Colonic mucosa (tissue), 4 donors: ENCODE results near the gene ASCC3. TPM values are rescaled to one million over a fixed set of nuclear protein-coding genes. Genes with fewer than 3 reads are reported as not detected.

Experiments used
- DNase-seq: peaks from one replicate; pipeline ENCODE4 v3.0.0-alpha.2; 2020
- H3K27ac ChIP-seq: fragments of 200-600 bp; one replicate; pipeline ENCODE4 v1.8.0; 2021
- H3K27me3 ChIP-seq: fragments of 200-600 bp; one replicate; pipeline ENCODE4 v1.8.0; 2021
- H3K36me3 ChIP-seq: fragments of 200-600 bp; one replicate; pipeline ENCODE4 v1.8.0; 2021
- H3K4me1 ChIP-seq: fragments of 200-600 bp; one replicate; pipeline ENCODE4 v1.8.0; 2021; ENCODE audit warnings: mild to moderate bottlenecking
- H3K4me3 ChIP-seq: fragments of 200-600 bp; one replicate; pipeline ENCODE4 v1.8.0; 2021
- H3K9ac ChIP-seq, 2 donors: one replicate each; pipeline ENCODE4 v1.7.0; 2013; ENCODE audit warnings: control low read depth in 2 of 2, low read depth in 2 of 2, low read length in 2 of 2
- H3K9me3 ChIP-seq: fragments of 200-600 bp; one replicate; pipeline ENCODE4 v1.8.0; 2021
- intact Hi-C: fragments of 100-400 bp; cut with DNase I; formaldehyde crosslinking; loops from one replicate; pipeline ENCODE4 v1.14.1; 2022
- total RNA-seq, 2 donors: library from RNA; stranded (reverse); fragmentation: NEBNext Ultra II Directional in 1 of 2; extraction: Animal tissue kit (Norgen Biotek cat#: 25700) in 1 of 2; gene quantifications; one replicate each; pipeline ENCODE4 v1.2.1, GENCODE V29; 2021
- TF ChIP-seq, protein P1 (sequence below): fragments of 200-600 bp; IDR thresholded peaks from one replicate; pipeline ENCODE4 v1.8.0; 2022; ENCODE audit warnings: antibody characterized with exemption, mild to moderate bottlenecking
- donor health status: healthy.
- donor health status: DM: no; HTN: no; CAD: no.
- donor health status: DM: no; HTN: no; CAD: no.

The ASCC3 gene
- total RNA-seq, 2 donors from 2014 or later, result 33.7 to 41.9 TPM

DNA sequence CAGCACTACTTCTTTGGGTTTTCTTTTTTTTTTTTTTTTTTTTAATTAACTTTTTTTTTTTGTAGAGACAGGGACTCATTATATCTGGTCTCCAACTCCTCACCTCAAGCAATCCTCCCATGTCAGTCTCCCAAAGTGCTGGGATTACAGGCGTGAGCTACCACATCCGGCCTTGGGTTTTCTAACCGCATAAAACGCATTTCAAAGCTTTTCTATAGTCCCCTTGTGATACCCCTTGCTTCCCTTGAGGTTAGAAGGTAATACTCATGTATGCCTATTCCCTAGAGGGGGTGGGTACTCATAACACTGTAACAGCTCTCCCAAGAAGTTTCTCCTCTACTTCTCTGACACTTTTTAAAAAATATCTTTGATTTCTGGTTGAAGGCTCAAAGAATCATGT is 23.9 kb upstream of the ASCC3 start:
- intact Hi-C loops, result no loop called here
- Histone ChIP-seq H3K9me3 (no peaks in the 10 kb centered on the region), H3K9ac (no peak overlapping the region), H3K27ac (no peak overlapping the region), H3K4me1 (no peaks in the 10 kb centered on the region), H3K27me3 (no peaks in the 10 kb centered on the region), H3K4me3 (no peak overlapping the region), H3K36me3 (no peaks in the 10 kb centered on the region)
- TF ChIP-seq, protein P1, sequence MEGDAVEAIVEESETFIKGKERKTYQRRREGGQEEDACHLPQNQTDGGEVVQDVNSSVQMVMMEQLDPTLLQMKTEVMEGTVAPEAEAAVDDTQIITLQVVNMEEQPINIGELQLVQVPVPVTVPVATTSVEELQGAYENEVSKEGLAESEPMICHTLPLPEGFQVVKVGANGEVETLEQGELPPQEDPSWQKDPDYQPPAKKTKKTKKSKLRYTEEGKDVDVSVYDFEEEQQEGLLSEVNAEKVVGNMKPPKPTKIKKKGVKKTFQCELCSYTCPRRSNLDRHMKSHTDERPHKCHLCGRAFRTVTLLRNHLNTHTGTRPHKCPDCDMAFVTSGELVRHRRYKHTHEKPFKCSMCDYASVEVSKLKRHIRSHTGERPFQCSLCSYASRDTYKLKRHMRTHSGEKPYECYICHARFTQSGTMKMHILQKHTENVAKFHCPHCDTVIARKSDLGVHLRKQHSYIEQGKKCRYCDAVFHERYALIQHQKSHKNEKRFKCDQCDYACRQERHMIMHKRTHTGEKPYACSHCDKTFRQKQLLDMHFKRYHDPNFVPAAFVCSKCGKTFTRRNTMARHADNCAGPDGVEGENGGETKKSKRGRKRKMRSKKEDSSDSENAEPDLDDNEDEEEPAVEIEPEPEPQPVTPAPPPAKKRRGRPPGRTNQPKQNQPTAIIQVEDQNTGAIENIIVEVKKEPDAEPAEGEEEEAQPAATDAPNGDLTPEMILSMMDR, result no peak
- DNase-seq, result no peak

DNA sequence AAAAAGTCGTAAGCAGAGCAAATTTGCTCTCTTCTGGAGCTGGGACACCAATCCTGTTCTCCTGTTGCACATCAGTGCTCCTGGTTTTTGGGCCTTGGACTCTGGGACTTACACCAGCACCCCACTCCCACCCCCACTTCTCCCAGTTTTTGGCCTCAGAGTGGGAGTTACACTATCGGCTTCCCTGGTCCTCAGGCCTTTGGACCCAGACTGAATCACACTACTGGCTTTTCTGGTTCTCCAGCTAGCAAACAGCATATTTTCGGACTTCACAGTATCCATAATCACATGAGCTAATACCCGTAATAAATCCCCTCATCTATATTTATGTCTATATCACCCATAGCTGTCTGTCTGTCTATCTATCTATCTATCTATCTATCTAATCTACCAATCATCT is 23.2 kb upstream of the ASCC3 start:
- H3K4me3 ChIP-seq, result no peak overlapping the region
- no peaks in the 10 kb centered on the region for H3K36me3 ChIP-seq
- TF ChIP-seq, protein P1, result no peak
- no peak overlapping the region for H3K27ac ChIP-seq
- intact Hi-C loops, result no loop called here
- H3K4me1 ChIP-seq, result no peaks in the 10 kb centered on the region
- H3K27me3 ChIP-seq, result no peaks in the 10 kb centered on the region
- no peak overlapping the region for H3K9ac ChIP-seq
- DNase-seq, result no peak
- H3K9me3 ChIP-seq, result no peaks in the 10 kb centered on the region

DNA sequence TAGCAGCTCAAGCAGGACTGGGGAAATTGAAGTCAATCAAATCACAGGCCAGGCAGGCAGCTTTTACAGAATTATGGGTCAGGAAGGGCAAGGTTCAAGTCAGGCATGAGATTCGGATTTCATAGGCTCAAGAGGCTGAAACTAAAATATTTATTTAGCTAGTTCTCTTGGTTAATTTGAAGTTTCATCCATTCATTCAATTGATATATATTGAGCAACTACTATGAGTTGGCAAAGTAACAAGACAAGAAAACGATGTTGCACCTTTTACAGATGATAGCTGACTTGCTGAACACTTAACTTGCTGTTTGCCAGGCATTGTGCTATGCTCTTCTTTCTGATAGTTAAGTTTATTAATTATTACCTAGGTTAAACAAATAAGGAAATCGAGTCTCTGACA is 20.5 kb upstream of the ASCC3 start:
- DNase-seq, result peak; percentile 34
- H3K27ac ChIP-seq, result no peak overlapping the region
- TF ChIP-seq, protein P1, result no peak
- H3K4me3 ChIP-seq, result no peak overlapping the region
- intact Hi-C loops, result no loop called here
- H3K4me1 ChIP-seq, result no peaks in the 10 kb centered on the region
- H3K9me3 ChIP-seq, result no peaks in the 10 kb centered on the region
- no peak overlapping the region for H3K9ac ChIP-seq
- no peaks in the 10 kb centered on the region for H3K27me3 ChIP-seq
- no peaks in the 10 kb centered on the region for H3K36me3 ChIP-seq

DNA sequence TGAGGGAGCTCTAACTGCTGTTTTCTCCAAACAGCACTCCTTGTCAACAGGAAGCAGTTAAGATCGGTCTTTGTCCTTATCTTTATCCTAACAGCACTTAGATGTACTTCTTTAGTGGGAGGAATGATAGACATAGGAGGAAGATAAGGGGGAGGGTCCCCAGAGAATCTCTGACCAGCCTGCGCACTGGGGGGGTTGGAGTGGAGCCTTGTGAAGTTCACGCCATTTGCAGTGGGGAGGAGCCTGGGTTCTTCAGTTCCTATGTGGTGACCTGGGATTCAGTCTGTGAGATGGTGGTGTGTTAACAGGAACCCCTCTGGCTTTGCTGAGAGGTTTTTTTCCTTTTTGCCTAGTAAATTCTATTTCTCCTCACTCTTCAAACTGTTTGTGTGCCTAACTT is 18.1 kb upstream of the ASCC3 start:
- TF ChIP-seq, protein P1, result no peak
- H3K4me3 ChIP-seq, result no peak overlapping the region

DNA sequence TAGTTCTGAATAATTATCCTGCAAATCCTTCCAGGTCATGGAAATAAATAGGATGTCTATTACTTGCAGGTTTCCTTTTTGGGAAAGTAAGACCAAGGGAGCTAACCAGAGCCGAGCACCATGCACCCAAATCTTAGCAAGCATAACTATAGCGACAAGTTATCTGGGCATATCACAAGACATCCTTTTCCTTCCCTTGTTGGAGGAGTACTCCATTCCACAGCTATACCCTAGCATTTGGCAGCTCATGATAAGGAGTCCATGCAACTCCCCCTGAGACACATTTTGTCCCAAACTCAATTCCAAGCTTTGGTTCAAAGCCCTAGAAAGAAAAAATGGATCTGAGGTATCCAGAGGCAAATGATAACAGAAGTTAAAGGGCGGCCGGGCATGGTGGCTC is 16.5 kb upstream of the ASCC3 start:
- H3K27ac ChIP-seq, result no peak overlapping the region
- no peaks in the 10 kb centered on the region for H3K9me3 ChIP-seq
- H3K4me1 ChIP-seq, result no peaks in the 10 kb centered on the region
- intact Hi-C loops, result no loop called here
- H3K4me3 ChIP-seq, result no peak overlapping the region
- H3K9ac ChIP-seq, result no peak overlapping the region
- TF ChIP-seq, protein P1, result no peak
- DNase-seq, result no peak
- H3K27me3 ChIP-seq, result no peaks in the 10 kb centered on the region
- no peaks in the 10 kb centered on the region for H3K36me3 ChIP-seq

More for the DNA sequence above, 18.1 kb upstream of the ASCC3 start:
- H3K36me3 ChIP-seq, result no peaks in the 10 kb centered on the region
- DNase-seq, result no peak
- H3K4me1 ChIP-seq, result no peaks in the 10 kb centered on the region
- H3K9ac ChIP-seq, result no peak overlapping the region
- no peaks in the 10 kb centered on the region for H3K27me3 ChIP-seq
- H3K9me3 ChIP-seq, result no peaks in the 10 kb centered on the region
- intact Hi-C loops, result no loop called here
- H3K27ac ChIP-seq, result no peak overlapping the region

DNA sequence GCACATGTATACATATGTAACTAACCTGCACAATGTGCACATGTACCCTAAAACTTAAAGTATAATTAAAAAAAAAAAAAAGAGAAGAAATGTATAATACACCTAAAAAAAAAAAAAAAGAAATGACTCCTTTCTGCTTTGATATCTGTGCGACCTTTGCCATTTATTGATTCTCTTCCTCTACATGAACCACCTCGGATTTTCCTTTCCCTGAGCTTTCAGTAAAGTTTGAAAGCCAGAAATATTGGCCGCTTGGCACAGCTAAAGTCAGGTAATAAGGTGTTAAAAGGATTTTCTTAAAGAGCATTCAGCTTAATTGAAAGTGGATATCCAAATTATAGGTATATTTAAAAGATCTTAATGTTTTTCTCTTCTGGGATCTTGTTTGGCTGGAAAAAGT is 12.6 kb upstream of the ASCC3 start:
- H3K9me3 ChIP-seq, result no peaks in the 10 kb centered on the region
- H3K4me1 ChIP-seq, result no peaks in the 10 kb centered on the region
- TF ChIP-seq, protein P1, result no peak
- no peak overlapping the region for H3K4me3 ChIP-seq
- no peak overlapping the region for H3K27ac ChIP-seq
- intact Hi-C loops, result no loop called here
- H3K9ac ChIP-seq, result no peak overlapping the region
- H3K27me3 ChIP-seq, result no peaks in the 10 kb centered on the region
- H3K36me3 ChIP-seq, result no peaks in the 10 kb centered on the region
- no peak for DNase-seq
